H1 (cell line): ENCODE data around the gene MIB2. TPM values are rescaled to one million over a fixed set of nuclear protein-coding genes. Genes with fewer than 3 reads are reported as not detected.

Experiments
- CTCF ChIA-PET: fragments of 300-600 bp; sonication (Branson Sonifier 250); formaldehyde crosslinking; loops from one replicate; lab custom pipeline; 2021; ENCODE audit not compliant: partially characterized antibody; lab: Charles Lee
- POLR2A ChIA-PET: fragments of 300-600 bp; sonication (Branson Sonifier 250); formaldehyde crosslinking; loops from one replicate; lab custom pipeline; 2021; ENCODE audit warnings: inconsistent platforms; ENCODE audit not compliant: partially characterized antibody; lab: Charles Lee
- DNase-seq, 2 experiments: peaks; one replicate each; pipeline versions ENCODE4 v3.0.0 to v3.0.0-alpha.2; 2010 to 2022; ENCODE audit warnings: low spot score in 2 of 2, low read depth in 1 of 2, mixed read lengths in 1 of 2
- FAIRE-seq: peaks from 2 replicates; lab custom pipeline; 2011; peaks lifted over from hg19 to GRCh38; lab: Jason Lieb, UNC
- H2AFZ ChIP-seq: 2 replicates; pipeline ENCODE4 v1.8.1; 2012; ENCODE audit warnings: low read length, inconsistent platforms
- H2AK5ac ChIP-seq: 2 replicates; pipeline ENCODE4 v1.6.1; 2013; ENCODE audit warnings: low read depth, low read length
- H2BK120ac ChIP-seq: replicated peaks from 2 replicates; pipeline ENCODE3; 2013; ENCODE audit warnings: low read depth, low read length, inconsistent platforms
- H2BK12ac ChIP-seq: 2 replicates; pipeline ENCODE4 v1.6.1; 2013; ENCODE audit warnings: low read depth, low read length
- H2BK15ac ChIP-seq: 2 replicates; pipeline ENCODE4 v1.6.1; 2013; ENCODE audit warnings: low read length
- H2BK20ac ChIP-seq: 2 replicates; pipeline ENCODE4 v1.6.1; 2013; ENCODE audit warnings: low read length
- H2BK5ac ChIP-seq: 2 replicates; pipeline ENCODE4 v1.6.1; 2013; ENCODE audit warnings: low read depth, low read length
- H3K14ac ChIP-seq: 2 replicates; pipeline ENCODE4 v1.6.1; 2013; ENCODE audit warnings: inconsistent platforms; ENCODE audit not compliant: insufficient read length
- H3K18ac ChIP-seq: 2 replicates; pipeline ENCODE4 v1.6.1; 2013; ENCODE audit warnings: low read length; ENCODE audit errors: extremely low read depth
- H3K23ac ChIP-seq: 2 replicates; pipeline ENCODE4 v1.6.1; 2013; ENCODE audit warnings: inconsistent platforms; ENCODE audit not compliant: insufficient read length
- H3K23me2 ChIP-seq: 2 replicates; pipeline ENCODE4 v1.6.1; 2013; ENCODE audit warnings: low read depth, low read length
- H3K27ac ChIP-seq: 2 replicates; pipeline ENCODE4 v1.6.1; 2011; ENCODE audit warnings: low read depth, low read length, inconsistent platforms
- H3K27me3 ChIP-seq, 4 experiments: replicated peaks in 1 of 4; 1 replicate in 1 of 4; 2 replicates in 3 of 4; pipeline versions ENCODE4 v1.6.1 to v1.8.1; 2011 to 2013; ENCODE audit warnings: low read length in 3 of 4, mild to moderate bottlenecking in 3 of 4, inconsistent platforms in 2 of 4, mixed read lengths in 2 of 4, moderate library complexity in 1 of 4; ENCODE audit not compliant: control insufficient read depth in 3 of 4, insufficient read depth in 3 of 4; ENCODE audit errors: extremely low read depth in 1 of 4
- H3K36me3 ChIP-seq, 4 experiments: 2 replicates each; pipeline versions ENCODE4 v1.6.1 to v1.8.1; 2011 to 2013; ENCODE audit warnings: mild to moderate bottlenecking in 4 of 4, low read length in 3 of 4, moderate library complexity in 2 of 4, control low read depth in 1 of 4, inconsistent platforms in 1 of 4; ENCODE audit not compliant: insufficient read depth in 4 of 4, control insufficient read depth in 2 of 4
- H3K4ac ChIP-seq: replicated peaks from 2 replicates; pipeline ENCODE3; 2013; ENCODE audit warnings: low read length, low read depth, mixed read lengths, inconsistent platforms; ENCODE audit not compliant: insufficient read length
- H3K4me1 ChIP-seq, 4 experiments: replicated peaks in 1 of 4; 1 replicate in 1 of 4; 2 replicates in 3 of 4; pipeline versions ENCODE4 v1.6.1 to v1.8.1; 2011 to 2013; ENCODE audit warnings: low read length in 3 of 4, inconsistent platforms in 2 of 4, mixed read lengths in 1 of 4; ENCODE audit not compliant: insufficient read depth in 4 of 4, control insufficient read depth in 3 of 4
- H3K4me2 ChIP-seq, 2 experiments: 2 replicates each; pipeline versions ENCODE4 v1.6.1 to v1.8.1; 2011 to 2013; ENCODE audit warnings: low read depth in 2 of 2, low read length in 2 of 2, control low read depth in 1 of 2, inconsistent platforms in 1 of 2, mild to moderate bottlenecking in 1 of 2; ENCODE audit not compliant: insufficient read depth in 1 of 2
- H3K4me3 ChIP-seq, 4 experiments: fragments of 200-600, 300-600 bp in 1 of 4; sonication (generic), shearing (Covaris generic), sonication (Bioruptor Twin) in 1 of 4; 2 replicates each; pipeline versions ENCODE4 v1.5.1 to v1.8.1; 2011 to 2016; ENCODE audit warnings: low read length in 4 of 4, low read depth in 3 of 4, control low read depth in 2 of 4, inconsistent platforms in 2 of 4, mild to moderate bottlenecking in 2 of 4, mixed read lengths in 1 of 4, moderate library complexity in 1 of 4; ENCODE audit not compliant: insufficient read depth in 2 of 4; ENCODE audit errors: extremely low read depth in 1 of 4
- H3K56ac ChIP-seq: replicated peaks from 2 replicates; pipeline ENCODE3; 2013; ENCODE audit warnings: low read depth, mild to moderate bottlenecking, mixed read lengths, low read length, inconsistent platforms; ENCODE audit not compliant: insufficient read length
- H3K79me1 ChIP-seq: 2 replicates; pipeline ENCODE4 v1.6.1; 2013; ENCODE audit warnings: low read depth, low read length, control low read depth
- H3K79me2 ChIP-seq, 2 experiments: 2 replicates each; pipeline versions ENCODE4 v1.6.1 to v1.8.1; 2012 to 2013; ENCODE audit warnings: low read length in 2 of 2, mild to moderate bottlenecking in 2 of 2, inconsistent platforms in 1 of 2; ENCODE audit not compliant: insufficient read depth in 2 of 2, control insufficient read depth in 1 of 2
- H3K9ac ChIP-seq, 4 experiments: replicated peaks in 1 of 4; 1 replicate in 1 of 4; 2 replicates in 3 of 4; pipeline versions ENCODE4 v1.6.1 to v1.8.1; 2011 to 2013; ENCODE audit warnings: low read depth in 3 of 4, low read length in 3 of 4, control low read depth in 2 of 4, mild to moderate bottlenecking in 2 of 4, moderate library complexity in 2 of 4, inconsistent platforms in 1 of 4; ENCODE audit errors: extremely low read depth in 1 of 4
- H3K9me3 ChIP-seq, 2 experiments: 2 replicates each; pipeline versions ENCODE4 v1.6.1 to v1.8.1; 2012 to 2013; ENCODE audit warnings: mild to moderate bottlenecking in 2 of 2, moderate library complexity in 2 of 2, control low read depth in 1 of 2, inconsistent platforms in 1 of 2, low read depth in 1 of 2, low read length in 1 of 2, mixed read lengths in 1 of 2; ENCODE audit not compliant: insufficient read depth in 2 of 2
- H4K20me1 ChIP-seq, 2 experiments: replicated peaks in 1 of 2; 2 replicates each; pipeline versions ENCODE3 to v1.8.1; 2011 to 2013; ENCODE audit warnings: inconsistent platforms in 2 of 2, low read length in 2 of 2, mild to moderate bottlenecking in 1 of 2; ENCODE audit not compliant: insufficient read depth in 2 of 2, control insufficient read depth in 1 of 2
- H4K5ac ChIP-seq: 2 replicates; pipeline ENCODE4 v1.6.1; 2013; ENCODE audit warnings: low read length, low read depth, mixed read lengths, inconsistent platforms; ENCODE audit not compliant: insufficient read length
- H4K8ac ChIP-seq: 2 replicates; pipeline ENCODE4 v1.8.0; 2013; ENCODE audit warnings: mild to moderate bottlenecking, moderate library complexity, low read length, inconsistent platforms; ENCODE audit not compliant: insufficient read depth; ENCODE audit errors: extremely low read depth
- H4K91ac ChIP-seq: replicated peaks from 2 replicates; pipeline ENCODE3; 2013; ENCODE audit warnings: low read length, mixed read lengths, inconsistent platforms; ENCODE audit not compliant: insufficient read length
- ASH2L ChIP-seq: fragments of 200-600, 300-600 bp; sonication (generic); IDR thresholded peaks from one replicate; pipeline ENCODE4 v1.7.1; 2017; ENCODE audit warnings: low read length
- CHD1 ChIP-seq: IDR thresholded peaks from 2 replicates; pipeline ENCODE4 v1.6.1; 2012; ENCODE audit warnings: low read depth, low read length, improper control_type of control experiment
- CREB1 ChIP-seq: IDR thresholded peaks from 2 replicates; pipeline ENCODE4 v1.6.1; 2012; ENCODE audit warnings: inconsistent platforms
- HDAC2 ChIP-seq, 2 experiments: fragments of 300-600 bp in 1 of 2; sonication (generic) in 1 of 2; IDR thresholded peaks; 2 replicates each; pipeline ENCODE4 v1.6.1; 2011 to 2012; ENCODE audit warnings: low read depth in 2 of 2, low read length in 2 of 2, mild to moderate bottlenecking in 2 of 2, moderate library complexity in 2 of 2, borderline replicate concordance in 1 of 2, inconsistent platforms in 1 of 2
- KDM1A ChIP-seq: fragments of 200-600, 300-600 bp; sonication (generic); IDR thresholded peaks from 2 replicates; pipeline ENCODE4 v1.7.1; 2016; ENCODE audit warnings: mild to moderate bottlenecking, low read length, borderline replicate concordance
- POLR2A ChIP-seq, 2 experiments: IDR thresholded peaks; 1 replicate in 1 of 2; 2 replicates in 1 of 2; pipeline ENCODE4 v1.6.1; 2011; ENCODE audit warnings: low read depth in 2 of 2, low read length in 2 of 2, mild to moderate bottlenecking in 2 of 2; ENCODE audit errors: control extremely low read depth in 1 of 2
- RXRA ChIP-seq: IDR thresholded peaks from 2 replicates; pipeline ENCODE4 v1.6.1; 2011; ENCODE audit warnings: low read depth, mild to moderate bottlenecking, low read length, moderate library complexity; ENCODE audit not compliant: insufficient read depth
- SAP30 ChIP-seq: fragments of 300-600 bp; sonication (generic); IDR thresholded peaks from 2 replicates; pipeline ENCODE4 v1.7.1; 2012; ENCODE audit warnings: low read length, moderate library complexity, mild to moderate bottlenecking, inconsistent platforms; ENCODE audit not compliant: insufficient read depth, insufficient replicate concordance
- SIRT6 ChIP-seq: IDR thresholded peaks from one replicate; pipeline ENCODE4 v1.7.1; 2012; ENCODE audit warnings: low read length, inconsistent platforms
- TCF12 ChIP-seq: IDR thresholded peaks from 2 replicates; pipeline ENCODE4 v1.6.1; 2011; ENCODE audit warnings: low read depth, mild to moderate bottlenecking, low read length
- WGBS, 2 experiments: shearing (Covaris generic) in 1 of 2; methylation state at CpG; one replicate each; pipeline versions ENCODE4 v1.1.6 to v1.1.7; 2013 to 2015; ENCODE audit warnings: low lambda C conversion rate in 2 of 2, mixed read lengths in 2 of 2, inconsistent platforms in 1 of 2, low coverage in 1 of 2, missing lambda C conversion rate in 1 of 2; ENCODE audit not compliant: insufficient replicate concordance in 2 of 2, insufficient coverage in 1 of 2, insufficient read length in 1 of 2; ENCODE audit errors: extremely low coverage in 1 of 2, missing lambda C conversion rate in 1 of 2; 5-methylcytosine and 5-hydroxymethylcytosine counted together
- polyA plus RNA-seq, 7 experiments: library from polyadenylated mRNA; depleted of rRNA in 3 of 7; stranded (reverse) in 5 of 7; unstranded in 2 of 7; fragments of >200 nt in 5 of 7; fragments of 200-250 nt in 2 of 7; gene quantifications; 1 replicate in 5 of 7; 2 replicates in 1 of 7; 4 replicates in 1 of 7; pipeline versions ENCODE4 v1.2.1 to v1.2.3, GENCODE V29; 2011 to 2013; ENCODE audit warnings: missing spikeins in 2 of 7, mixed read lengths in 2 of 7
- total RNA-seq: library from RNA; stranded (reverse); fragmentation: NEBNext Ultra II Directional; extraction: Animal tissue kit (Norgen Biotek cat#: 25700); gene quantifications from 2 replicates; pipeline ENCODE4 v1.2.1, GENCODE V29; 2021
- TF ChIP-seq, protein P1 (sequence below): IDR thresholded peaks from 2 replicates; pipeline ENCODE4 v1.6.1; 2012; ENCODE audit warnings: low read length, inconsistent platforms

The MIB2 gene
- total and polyA plus RNA-seq, 2 of the 8 experiments (the other 6 are each of a cell fraction or from before 2014, with no cell fraction given), result 32.5 to 60.0 TPM

DNA sequence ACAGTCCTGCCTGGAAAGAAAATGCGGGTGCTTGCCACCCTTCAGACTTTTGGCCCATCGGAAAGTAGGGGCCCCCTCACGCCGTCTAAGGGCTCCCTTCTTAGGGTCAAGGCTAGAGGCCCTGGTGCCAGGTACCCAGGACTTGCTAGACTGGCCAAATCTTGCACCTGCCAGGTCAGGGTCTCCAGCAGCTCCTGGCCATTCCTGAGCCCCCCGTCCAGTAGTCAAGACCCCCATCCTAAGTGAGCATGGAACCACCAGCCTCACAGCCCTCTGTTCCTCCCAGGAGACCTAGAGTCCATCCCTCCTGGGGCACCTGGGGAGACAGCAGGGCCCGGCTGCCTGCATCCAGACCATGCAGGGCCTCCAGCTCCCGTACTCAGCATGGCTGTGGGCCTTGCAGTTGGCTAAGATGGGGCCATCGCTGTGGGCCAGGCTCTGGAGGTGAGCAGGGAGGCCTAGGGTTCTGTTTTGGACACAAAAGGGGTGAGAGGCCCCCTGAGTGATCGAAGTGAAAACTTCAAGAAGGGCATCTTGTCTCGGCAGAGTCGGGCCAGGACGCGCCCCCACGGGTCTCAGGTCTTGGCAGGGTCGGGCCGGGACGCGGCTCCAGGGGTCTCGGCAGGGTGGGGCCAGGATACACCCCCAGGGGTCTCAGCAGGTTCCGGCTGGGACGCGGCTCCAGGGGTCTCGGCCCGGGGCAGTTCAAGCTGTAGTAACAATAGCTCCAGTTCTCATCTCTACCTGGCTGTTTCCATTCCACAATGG is 21.3 kb upstream of the MIB2 start:
- no peak overlapping the region for H3K4me2 ChIP-seq
- H3K9ac ChIP-seq, result no peak overlapping the region
- no peak overlapping the region for H3K18ac ChIP-seq
- no peak for DNase-seq
- H4K8ac ChIP-seq, result no peak overlapping the region; the same call in 1 of the 2 replicates
- no peak overlapping the region for H2BK120ac ChIP-seq
- H2BK12ac ChIP-seq, result 0 out of 2 replicates have a peak overlapping the region, but pooled peaks have one; percentile 17
- no peak overlapping the region for H3K56ac ChIP-seq
- H3K79me2 ChIP-seq, result no peaks in the 10 kb centered on the region
- H3K23ac ChIP-seq, result no peak overlapping the region
- no peaks in the 10 kb centered on the region for H3K9me3 ChIP-seq
- H3K4me3 ChIP-seq, result no peak overlapping the region
- no peaks in the 10 kb centered on the region for H3K36me3 ChIP-seq
- no peak overlapping the region for H3K27ac ChIP-seq
- peaks cover 2% of the 10 kb centered on the region; the same call in 1 of the 2 replicates for H3K23me2 ChIP-seq
- H4K20me1 ChIP-seq, result peaks cover 2 to 6% of the 10 kb centered on the region in 2 experiments
- H3K27me3 ChIP-seq, result peaks cover under 1 to 15% (median 14%) of the 10 kb centered on the region in 4 experiments
- H2AFZ ChIP-seq, result no peak overlapping the region
- no peak overlapping the region for H2BK20ac ChIP-seq
- peak overlapping the region; percentile 75; the same call in 1 of the 2 replicates for H2AK5ac ChIP-seq
- H3K79me1 ChIP-seq, result no peaks in the 10 kb centered on the region
- H2BK15ac ChIP-seq, result no peak overlapping the region
- CTCF ChIA-PET, result interaction anchor here (0.6 to 1.8 kb wide), 3 partner anchors 20 to 76 kb away, joined by 3 to 6 read pairs (median 3); no protein-coding TSS in a partner anchor
- no peak overlapping the region for H2BK5ac ChIP-seq
- POLR2A ChIA-PET, result interaction anchor here (0.6 kb wide), 1 partner anchor 246 kb away, joined by 4 read pairs; no protein-coding TSS in a partner anchor
- no peak overlapping the region for H3K14ac ChIP-seq
- no peak overlapping the region for H3K4ac ChIP-seq
- FAIRE-seq, result no peak
- peaks cover 0 to 18% (median 13%) of the 10 kb centered on the region in 4 experiments; a peak in 6 of 7 replicates for H3K4me1 ChIP-seq
- 89% methylated on average over 24 of the region's 24 CpGs; no CpG with 5 or more reads in 1 of the 2 experiments for WGBS, 2 experiments
- H4K91ac ChIP-seq, result no peak overlapping the region
- no peak overlapping the region for H4K5ac ChIP-seq
- TF ChIP-seq CHD1 (no peak), POLR2A (IDR thresholded peaks at IDR 0.05; ENCODE audit: control extremely low read depth in 1 of 2, low read depth in 2 of 2, low read length in 2 of 2) (no peak), SAP30 (no peak), CREB1 (no peak), RXRA (no peak), TCF12 (no peak), KDM1A (no peak), HDAC2 (IDR thresholded peaks at IDR 0.05; ENCODE audit: borderline replicate concordance in 1 of 2, low read depth in 2 of 2, low read length in 2 of 2) (no peak), SIRT6 (no peak), ASH2L (no peak)
- TF ChIP-seq, protein P1, sequence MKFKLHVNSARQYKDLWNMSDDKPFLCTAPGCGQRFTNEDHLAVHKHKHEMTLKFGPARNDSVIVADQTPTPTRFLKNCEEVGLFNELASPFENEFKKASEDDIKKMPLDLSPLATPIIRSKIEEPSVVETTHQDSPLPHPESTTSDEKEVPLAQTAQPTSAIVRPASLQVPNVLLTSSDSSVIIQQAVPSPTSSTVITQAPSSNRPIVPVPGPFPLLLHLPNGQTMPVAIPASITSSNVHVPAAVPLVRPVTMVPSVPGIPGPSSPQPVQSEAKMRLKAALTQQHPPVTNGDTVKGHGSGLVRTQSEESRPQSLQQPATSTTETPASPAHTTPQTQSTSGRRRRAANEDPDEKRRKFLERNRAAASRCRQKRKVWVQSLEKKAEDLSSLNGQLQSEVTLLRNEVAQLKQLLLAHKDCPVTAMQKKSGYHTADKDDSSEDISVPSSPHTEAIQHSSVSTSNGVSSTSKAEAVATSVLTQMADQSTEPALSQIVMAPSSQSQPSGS, result no peak
